KG1 (cell line): Measurements from ENCODE around the gene IL15.
"Not testable (repeated sequence)": the region's sequence is repeated elsewhere in the genome, so short reads cannot be mapped to it uniquely, and the experiment has no call there.

Source experiments
- DNase-seq: peaks from one replicate; lab custom pipeline; 2025; lab: John Stamatoyannopoulos, UW

Gene IL15, protein sequence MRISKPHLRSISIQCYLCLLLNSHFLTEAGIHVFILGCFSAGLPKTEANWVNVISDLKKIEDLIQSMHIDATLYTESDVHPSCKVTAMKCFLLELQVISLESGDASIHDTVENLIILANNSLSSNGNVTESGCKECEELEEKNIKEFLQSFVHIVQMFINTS

DNA sequence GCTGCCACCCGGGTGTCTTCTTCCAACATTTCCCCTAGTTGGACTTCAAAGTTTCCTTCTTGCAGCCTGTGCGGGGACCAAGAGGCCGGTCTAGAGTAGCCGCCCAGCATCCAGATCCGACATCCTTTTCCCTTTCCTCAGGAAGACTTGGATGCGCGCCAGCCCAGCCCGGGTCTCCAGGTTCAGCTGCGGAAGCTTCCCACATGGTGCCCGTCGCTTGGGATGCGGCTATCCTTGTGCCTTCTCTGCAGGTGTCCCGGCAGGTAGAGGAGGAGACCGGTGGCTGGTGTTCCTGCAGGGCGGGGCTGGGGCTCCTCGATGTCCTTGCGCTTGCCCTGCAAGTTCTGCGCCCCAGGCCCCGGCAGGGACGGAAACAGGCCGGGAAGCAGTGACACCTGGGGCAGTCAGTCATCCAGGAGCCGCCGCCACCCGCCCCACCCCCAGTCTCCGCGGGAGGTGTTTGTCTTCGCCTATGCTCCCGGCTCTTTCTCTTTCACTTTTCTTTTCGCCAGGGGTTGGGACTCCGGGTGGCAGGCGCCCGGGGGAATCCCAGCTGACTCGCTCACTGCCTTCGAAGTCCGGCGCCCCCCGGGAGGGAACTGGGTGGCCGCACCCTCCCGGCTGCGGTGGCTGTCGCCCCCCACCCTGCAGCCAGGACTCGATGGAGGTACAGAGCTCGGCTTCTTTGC, at the start of gene IL15:
IL15 (plus strand) TSS at position 502 of the 689 bp plus-strand sequence. CDS start 82,882 bp downstream, outside the sequence.
- DNase-seq, result no peak

DNA sequence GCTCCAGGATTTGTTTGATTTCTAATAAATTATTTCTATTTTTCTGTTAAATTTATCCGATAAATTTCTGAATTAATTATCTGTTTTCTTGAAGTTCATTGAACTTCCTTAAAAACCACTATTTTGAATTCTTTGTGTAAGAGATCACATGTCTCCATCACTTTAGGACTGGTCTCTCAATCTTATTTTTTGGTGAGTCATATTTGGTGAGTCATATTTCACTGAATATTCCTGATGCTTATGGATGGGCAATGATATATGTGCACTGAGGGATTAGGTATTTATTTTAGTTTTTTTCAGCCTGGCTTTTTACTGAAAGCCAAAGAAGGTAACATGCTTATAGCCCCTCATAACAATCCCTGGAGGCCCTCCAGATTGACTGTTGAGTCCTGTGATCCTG, 48.5 kb upstream of the IL15 start:
- no peak for DNase-seq

DNA sequence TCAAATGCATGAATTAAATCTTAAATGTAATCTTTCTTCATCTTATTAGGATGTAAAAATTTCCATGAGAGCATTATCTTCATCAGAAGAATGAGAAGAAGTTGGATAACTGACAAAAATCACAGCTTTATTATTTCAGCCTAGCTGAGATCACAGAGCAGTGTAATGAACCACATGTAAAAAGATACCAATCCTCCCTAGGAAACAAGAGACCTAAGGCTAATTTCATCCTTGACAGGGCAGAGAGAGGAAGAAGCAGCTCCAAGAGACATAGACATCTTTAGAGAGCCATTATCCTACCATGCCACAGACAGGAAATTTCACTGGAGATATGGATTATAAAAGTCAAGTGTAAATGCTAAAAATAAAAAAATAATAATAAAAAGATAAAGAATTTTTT, 40.9 kb upstream of the IL15 start:
- DNase-seq, result no peak

- no peak for DNase-seq
Observed at GRCh38 chr4:141599853-141600252, 36.5 kb upstream of the IL15 start.

DNA sequence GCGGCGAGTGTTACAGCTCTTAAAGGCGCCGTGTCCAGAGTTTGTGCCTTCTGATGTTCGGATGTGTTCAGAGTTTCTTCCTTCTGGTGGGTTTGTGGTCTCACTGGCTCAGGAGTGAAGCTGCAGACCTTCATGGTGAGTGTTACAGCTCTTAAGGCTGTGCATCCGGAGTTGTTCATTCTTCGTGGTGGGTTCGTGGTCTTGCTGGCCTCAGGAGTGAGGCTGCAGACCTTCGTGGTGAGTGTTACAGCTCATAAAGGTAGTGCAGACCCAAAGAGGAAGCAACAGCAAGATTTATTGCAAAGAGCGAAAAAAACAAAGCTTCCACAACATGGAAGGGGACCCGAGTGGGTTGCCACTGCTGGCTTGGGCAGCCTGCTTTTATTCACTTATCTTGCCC, 31.7 kb upstream of the IL15 start:
- DNase-seq, result peak; percentile 42

DNA sequence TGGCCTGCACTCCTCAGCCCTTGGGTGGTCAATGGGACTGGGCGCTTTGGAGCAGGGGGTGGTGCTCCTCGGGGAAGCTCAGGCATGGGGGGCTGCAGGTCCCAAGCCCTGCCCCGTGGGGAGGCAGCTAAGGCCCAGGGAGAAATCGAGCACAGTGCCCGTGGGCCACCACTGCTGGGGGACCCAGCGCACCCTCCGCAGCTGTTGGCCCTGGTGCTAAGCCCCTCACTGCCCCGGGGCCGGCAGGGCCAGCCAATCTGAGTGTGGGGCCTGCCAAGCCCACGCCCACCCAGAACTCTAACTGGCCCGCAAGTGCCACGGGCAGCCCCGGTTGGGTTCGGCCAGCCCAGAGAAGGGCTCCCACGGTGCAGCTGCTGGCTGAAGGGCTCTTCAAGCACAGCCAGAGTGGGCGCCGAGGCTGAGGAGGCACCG, 30.9 kb upstream of the IL15 start:
- no peak for DNase-seq

DNA sequence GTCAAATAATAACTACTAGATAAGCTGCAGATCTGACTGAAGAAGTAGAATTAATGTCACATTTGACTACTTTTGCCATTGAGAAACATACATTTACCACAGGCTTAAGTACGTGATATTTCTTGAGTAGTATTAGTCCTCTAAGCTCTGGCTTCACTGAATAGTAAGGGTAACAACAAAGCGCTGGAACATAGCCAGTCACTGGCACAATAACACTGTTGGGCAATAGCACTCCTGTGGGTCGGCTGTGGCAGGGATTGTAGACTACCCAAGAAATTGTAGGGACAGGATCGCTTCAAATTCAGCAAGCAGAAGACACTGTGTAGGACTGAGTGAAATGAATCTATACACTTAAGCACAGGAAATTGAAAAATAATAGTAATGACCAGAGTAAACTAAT, 27.1 kb upstream of the IL15 start:
- no peak for DNase-seq

- no peak for DNase-seq
Observed at GRCh38 chr4:141610365-141610764, 26.0 kb upstream of the IL15 start.

GRCh38 chr4:141614878-141615586, 21.4 kb upstream of the IL15 start:
- no peak for DNase-seq

- DNase-seq, result not testable (repeated sequence)
Observed at GRCh38 chr4:141615587-141615918, 20.8 kb upstream of the IL15 start.

DNA sequence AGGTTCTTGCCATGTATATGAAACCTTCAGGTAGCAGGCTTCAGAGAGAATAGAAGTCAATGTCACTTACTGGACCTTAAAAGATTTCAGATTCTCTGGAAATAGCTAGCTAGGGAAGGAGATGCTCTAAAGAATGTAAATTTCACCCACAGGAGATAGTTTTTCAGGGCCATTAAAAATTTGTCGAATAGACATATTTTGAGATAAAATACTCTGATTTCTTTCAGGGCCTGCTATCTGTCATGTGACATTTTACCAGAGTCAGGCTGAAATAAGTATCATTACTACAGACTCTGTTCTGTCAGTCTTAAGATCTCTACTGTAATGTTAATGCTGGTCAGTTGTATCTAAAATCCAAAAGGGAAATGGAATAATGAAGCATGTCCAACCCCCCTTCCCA, 15.7 kb upstream of the IL15 start:
- no peak for DNase-seq

DNA sequence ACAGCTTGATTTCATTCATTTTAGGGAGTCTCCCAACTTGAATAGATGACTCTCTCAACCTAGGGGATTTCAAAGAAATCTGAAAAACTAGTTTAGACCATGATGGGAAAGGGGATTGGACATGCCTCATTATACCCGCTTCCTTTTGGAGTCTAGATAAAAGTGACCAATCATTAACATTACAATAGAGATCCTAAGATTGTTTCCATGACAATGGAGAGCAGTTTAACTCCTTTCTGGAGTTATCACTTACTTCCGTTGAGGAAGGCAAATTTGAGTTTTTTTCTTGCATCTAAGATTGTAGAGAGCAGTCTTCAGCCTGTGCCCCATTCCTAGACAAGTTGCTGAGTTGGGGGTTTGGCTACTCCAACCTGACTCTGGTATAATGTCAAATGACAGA, 11.4 kb upstream of the IL15 start:
- no peak for DNase-seq

- DNase-seq, result no peak
Observed at GRCh38 chr4:141630854-141631253, 5.5 kb upstream of the IL15 start.

DNA sequence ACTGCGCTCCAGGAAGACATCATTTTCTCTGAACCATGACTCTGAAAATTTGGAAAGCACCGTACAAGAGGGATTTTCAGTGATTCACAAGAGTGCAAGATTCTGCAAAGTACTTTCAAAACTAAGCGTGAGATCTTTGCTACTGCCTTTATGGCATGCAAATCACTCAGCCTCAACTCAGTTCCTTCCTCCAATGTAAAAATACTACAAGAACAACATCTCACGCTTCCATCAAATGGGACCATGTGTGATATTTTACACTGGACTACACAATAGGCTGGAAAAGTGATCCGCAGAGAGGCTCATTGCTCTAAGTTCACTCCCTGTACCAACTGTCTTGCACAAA, 674 bp upstream of the IL15 start:
- no peak for DNase-seq

DNA sequence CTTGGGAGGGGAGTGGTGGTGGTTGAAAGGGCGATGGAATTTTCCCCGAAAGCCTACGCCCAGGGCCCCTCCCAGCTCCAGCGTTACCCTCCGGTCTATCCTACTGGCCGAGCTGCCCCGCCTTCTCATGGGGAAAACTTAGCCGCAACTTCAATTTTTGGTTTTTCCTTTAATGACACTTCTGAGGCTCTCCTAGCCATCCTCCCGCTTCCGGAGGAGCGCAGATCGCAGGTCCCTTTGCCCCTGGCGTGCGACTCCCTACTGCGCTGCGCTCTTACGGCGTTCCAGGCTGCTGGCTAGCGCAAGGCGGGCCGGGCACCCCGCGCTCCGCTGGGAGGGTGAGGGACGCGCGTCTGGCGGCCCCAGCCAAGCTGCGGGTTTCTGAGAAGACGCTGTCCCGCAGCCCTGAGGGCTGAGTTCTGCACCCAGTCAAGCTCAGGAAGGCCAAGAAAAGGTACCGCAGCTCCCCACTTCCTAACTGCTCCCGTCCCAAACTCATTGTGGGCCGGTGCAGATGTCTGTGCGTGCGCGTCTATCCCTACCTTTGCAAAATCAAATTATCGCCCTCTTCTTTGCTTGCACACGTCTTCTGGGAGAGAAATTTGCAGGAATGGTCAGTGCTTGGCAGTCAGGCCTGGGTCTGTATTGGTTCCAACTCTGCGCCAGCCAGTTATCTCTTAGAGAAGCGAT, 533 bp downstream of the IL15 start:
- DNase-seq, result no peak

DNA sequence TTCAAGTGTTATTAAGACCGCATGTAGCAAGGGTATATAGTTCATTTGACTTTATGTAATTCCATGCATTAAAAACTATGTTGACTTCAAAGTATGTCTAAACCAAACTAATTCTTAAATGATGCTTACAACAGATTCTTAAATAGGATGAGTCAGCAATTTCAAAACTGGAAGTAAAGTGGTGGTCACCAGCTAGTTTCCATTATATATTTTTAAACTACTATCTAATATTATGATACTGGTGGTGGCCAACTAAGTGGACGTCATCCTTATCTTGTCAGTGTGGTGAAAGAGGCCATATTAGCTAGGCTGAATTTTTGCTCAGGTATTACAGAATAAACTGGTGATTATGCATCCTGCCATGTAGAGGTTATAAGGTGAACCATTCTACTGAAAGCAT, 1.2 kb downstream of the IL15 start:
- no peak for DNase-seq

DNA sequence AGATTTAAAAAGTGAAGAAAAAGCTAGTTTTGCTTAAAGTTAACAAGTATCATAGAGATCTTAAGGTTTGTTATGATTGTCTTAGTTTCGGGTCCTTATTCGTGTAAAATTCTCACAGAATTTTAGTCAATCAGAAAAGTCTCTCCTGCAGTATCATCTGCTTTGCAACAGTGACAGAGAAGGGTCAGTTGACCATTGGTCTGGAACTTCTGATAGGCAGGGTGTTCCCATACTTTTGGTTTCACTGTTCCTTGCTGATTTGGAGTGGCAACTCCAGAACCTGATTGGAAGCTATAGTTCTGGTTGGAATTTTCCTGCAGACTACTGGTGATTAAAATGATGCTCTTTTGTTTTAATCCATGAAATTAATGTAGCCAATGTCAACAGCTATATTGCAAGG, 1.8 kb downstream of the IL15 start:
- DNase-seq, result no peak

- DNase-seq, result no peak
Observed at GRCh38 chr4:141640696-141641095, 4.3 kb downstream of the IL15 start.

DNA sequence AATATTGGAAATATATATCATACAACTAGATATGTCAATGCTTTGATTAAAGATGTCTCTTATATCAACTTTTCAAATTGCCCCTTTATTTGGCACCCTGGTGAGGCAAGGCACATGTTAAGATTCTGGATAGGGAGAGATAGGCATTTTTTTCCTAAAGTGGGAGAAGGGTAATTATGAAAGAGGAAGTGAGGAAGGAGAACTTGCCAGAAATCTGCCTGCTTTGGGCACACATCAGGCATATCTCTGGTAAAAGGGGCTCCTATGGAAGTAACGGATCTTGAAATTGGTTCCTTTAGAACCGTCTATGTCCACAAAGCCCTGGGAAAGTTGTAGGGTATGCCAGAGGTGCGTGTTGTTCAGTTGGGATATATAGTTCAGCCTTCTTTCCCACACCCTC, 5.7 kb downstream of the IL15 start:
- no peak for DNase-seq

GRCh38 chr4:141642711-141643110, 6.3 kb downstream of the IL15 start:
- no peak for DNase-seq

- DNase-seq, result no peak
Observed at GRCh38 chr4:141643557-141643956, 7.2 kb downstream of the IL15 start.

GRCh38 chr4:141645611-141646340, 9.4 kb downstream of the IL15 start:
- DNase-seq, result no peak
